Subcutaneous abdominal adipose tissue (tissue), 5 donors: ENCODE results near the gene SLC1A2.

ENCODE experiments used
- H3K27ac ChIP-seq: one replicate; pipeline ENCODE4 v1.7.0; 2013; ENCODE audit warnings: low read depth, mild to moderate bottlenecking, inconsistent platforms, low read length, moderate library complexity
- H3K27me3 ChIP-seq, 5 donors: one replicate each; pipeline ENCODE4 v1.7.0; 2013; ENCODE audit warnings: low read length in 5 of 5, inconsistent platforms in 1 of 5; ENCODE audit not compliant: control insufficient read depth in 5 of 5, insufficient read depth in 4 of 5
- H3K36me3 ChIP-seq, 5 donors: one replicate each; pipeline ENCODE4 v1.7.0; 2013; ENCODE audit warnings: low read length in 5 of 5; ENCODE audit not compliant: control insufficient read depth in 5 of 5, insufficient read depth in 5 of 5
- H3K4me1 ChIP-seq, 5 donors: one replicate each; pipeline ENCODE4 v1.7.0; 2013; ENCODE audit warnings: low read length in 5 of 5, mild to moderate bottlenecking in 3 of 5, moderate library complexity in 1 of 5; ENCODE audit not compliant: control insufficient read depth in 5 of 5, insufficient read depth in 5 of 5
- H3K4me3 ChIP-seq, 5 donors: one replicate each; pipeline ENCODE4 v1.7.0; 2013; ENCODE audit warnings: low read length in 5 of 5, low read depth in 1 of 5
- H3K9ac ChIP-seq, 5 donors: one replicate each; pipeline ENCODE4 v1.7.0; 2013; ENCODE audit warnings: low read length in 5 of 5, mild to moderate bottlenecking in 4 of 5, moderate library complexity in 3 of 5
- H3K9me3 ChIP-seq, 5 donors: one replicate each; pipeline ENCODE4 v1.7.0; 2013; ENCODE audit warnings: low read length in 5 of 5; ENCODE audit not compliant: control insufficient read depth in 5 of 5
- donor health status: healthy.
- donor health status: healthy.
- donor health status: healthy.
- donor health status: healthy.
- donor health status: healthy.

SLC1A2 gene

DNA sequence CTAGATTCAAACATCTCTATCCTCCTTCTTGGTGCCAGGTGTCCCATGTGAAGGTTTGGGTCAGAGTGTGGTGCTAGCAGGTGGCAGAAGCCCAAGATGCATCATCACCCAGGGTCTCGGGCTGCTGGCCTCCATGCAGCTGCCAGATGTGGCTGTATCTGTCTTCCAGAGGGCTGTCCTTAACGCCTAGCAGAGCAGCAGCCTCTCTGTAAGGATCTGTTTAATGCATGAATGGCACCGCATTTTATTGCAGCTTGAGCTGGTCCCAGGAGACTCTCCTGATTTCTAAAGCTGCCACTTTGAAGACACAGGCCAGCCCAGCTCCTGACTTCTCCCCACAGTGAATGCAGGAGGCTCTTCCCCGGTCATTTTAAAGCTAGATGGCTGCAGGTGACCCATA is 26.3 kb downstream of the SLC1A2 start:
- H3K9ac ChIP-seq = no peak overlapping the region
- H3K27me3 ChIP-seq = no peaks in the 10 kb centered on the region
- peaks cover 3 to 18% (median 8%) of the 10 kb centered on the region in 5 donors for H3K4me1 ChIP-seq
- H3K9me3 ChIP-seq = no peaks in the 10 kb centered on the region
- H3K27ac ChIP-seq = no peak overlapping the region
- H3K4me3 ChIP-seq = no peak overlapping the region
- no peaks in the 10 kb centered on the region for H3K36me3 ChIP-seq

DNA sequence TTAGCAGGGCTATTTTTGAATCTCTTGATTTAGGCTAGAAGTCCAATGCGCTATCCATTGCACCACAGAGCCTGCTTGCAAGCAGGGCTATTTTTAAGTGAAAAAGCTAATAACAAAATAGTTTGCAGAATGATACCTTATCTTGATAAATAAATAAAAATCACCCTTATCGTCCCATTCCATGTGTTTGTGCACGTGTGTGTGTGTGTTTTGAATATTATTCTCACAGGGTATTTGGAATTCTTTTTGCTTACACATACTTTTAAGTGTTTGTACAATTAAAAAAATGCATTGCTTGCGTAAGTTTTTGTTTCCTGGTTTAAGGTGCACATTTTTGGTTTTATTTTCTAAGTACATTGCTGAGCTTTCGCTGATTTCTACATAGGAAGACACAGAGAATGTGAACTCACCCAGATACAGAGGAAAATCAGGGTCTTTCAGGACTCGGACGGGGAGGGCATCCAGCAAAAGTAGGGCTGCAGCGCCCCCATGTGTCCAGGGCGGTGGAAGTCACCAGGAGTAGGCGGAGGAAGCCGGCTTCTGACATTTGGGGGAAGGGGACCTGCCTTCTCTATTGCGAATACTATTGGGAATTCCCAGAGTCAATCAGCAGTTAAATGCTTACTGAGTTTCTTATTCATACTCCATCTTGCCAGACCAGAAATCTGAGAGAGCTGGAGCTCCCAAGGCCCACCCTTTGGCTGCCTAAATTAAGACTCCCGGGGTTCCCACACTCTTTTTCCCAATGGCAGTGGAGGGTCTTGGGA is 27.3 kb downstream of the SLC1A2 start:
- Histone ChIP-seq H3K4me3 (peak overlapping the region in 4 of 5 donors; percentile 33 to 55 (median 42)), H3K27ac (no peak overlapping the region), H3K27me3 (no peaks in the 10 kb centered on the region), H3K9ac (peak overlapping the region in 1 of 5 donors; percentile 47), H3K4me1 (peaks cover 3 to 18% (median 8%) of the 10 kb centered on the region in 5 donors), H3K36me3 (no peaks in the 10 kb centered on the region), H3K9me3 (no peaks in the 10 kb centered on the region)

DNA sequence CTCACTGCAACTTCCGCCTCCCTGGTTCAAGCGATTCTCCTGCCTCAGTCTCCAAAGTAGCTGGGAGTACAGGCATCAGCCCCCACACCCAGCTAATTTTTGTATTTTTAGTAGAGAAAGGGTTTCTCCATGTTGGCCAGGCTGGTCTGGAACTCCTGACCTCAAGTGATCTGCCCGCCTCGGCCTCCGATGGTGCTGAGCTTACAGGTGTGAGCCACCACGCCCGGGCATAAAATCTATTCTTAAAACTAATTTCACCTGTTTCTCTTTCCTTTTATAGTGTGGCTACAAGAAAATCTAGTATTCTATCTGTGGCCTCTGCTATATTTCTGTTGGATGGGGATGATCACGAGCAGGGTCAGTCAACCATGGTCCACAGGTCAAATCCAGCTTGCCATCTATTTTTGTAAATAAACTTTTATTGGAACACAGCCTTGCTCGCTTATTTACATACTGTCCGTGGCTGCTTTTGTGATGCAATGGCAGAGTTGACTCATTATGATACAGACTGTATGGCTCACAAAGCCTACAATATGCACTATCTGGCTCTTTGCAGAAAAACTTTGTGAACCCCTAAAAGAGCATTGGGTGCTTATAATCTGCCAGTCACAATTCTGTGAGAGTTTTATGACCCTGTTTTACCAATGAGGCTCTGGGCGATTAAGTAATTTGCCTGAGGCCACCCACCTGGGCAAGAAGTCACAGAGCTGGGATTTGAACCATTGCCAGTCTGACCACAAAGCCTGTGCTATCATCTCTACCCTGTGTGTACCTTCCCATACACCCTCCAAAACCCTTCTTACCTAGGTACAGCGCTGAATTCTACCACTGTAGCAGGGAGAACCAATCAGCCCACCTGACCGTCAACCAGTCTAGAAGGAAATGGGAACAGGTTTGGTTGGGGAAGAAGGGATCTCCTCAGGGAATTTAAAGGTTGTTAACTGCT is 28.3 kb downstream of the SLC1A2 start:
- Histone ChIP-seq H3K9ac (peak overlapping the region in 2 of 5 donors; percentile 20 to 24), H3K36me3 (no peaks in the 10 kb centered on the region), H3K27me3 (no peaks in the 10 kb centered on the region), H3K4me1 (peaks cover 3 to 18% (median 8%) of the 10 kb centered on the region in 5 donors), H3K4me3 (no peak overlapping the region), H3K9me3 (no peaks in the 10 kb centered on the region), H3K27ac (no peak overlapping the region)

DNA sequence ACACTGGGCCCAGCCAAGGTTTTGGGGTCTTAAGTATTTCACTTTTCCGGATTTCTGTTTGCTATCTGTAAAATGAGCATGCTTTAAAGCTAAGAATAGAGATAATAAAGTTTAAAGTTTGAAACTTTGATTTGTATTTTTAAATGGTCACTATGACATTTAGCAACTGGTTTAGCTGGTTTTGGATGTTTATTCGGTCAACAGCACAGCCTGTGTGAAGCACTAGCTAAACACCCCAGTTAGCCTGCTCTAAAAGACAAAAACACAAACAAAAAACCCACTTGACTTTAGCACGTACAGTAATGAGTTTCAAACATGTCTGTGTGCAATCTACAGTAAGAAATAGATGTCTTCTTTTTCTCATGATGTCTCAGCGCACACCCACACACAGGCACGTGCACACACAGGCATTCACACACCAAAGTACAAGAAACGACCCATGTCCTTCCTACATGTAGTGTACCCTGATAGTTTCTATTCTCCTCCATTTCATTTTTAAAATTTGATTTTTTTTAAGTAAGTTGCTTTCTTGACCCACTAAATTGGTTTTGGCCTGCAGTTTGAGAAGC is 29.4 kb downstream of the SLC1A2 start:
- Histone ChIP-seq H3K4me3 (no peak overlapping the region), H3K9me3 (no peaks in the 10 kb centered on the region), H3K27ac (no peak overlapping the region), H3K36me3 (no peaks in the 10 kb centered on the region), H3K9ac (no peak overlapping the region), H3K4me1 (peaks cover 3 to 18% (median 8%) of the 10 kb centered on the region in 5 donors), H3K27me3 (no peaks in the 10 kb centered on the region)

DNA sequence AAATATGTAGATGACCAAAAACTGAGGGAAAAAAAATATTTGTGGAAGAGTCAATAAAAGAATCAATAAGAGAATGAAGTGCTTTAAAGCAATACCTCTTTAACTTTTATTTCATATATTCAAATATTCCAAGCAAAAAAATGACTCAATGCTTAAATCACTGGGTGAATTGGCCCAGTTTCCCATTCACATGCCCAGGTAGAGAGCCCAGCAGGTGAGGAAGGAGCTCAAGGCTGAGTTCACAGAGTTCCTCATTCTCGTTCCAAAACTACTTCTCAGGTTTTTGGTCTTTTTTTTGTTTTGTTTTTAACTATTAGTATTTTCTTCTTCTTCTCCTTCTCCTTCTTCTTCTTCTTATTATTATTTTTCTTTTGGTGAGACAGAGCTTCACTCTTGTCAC is 30.2 kb downstream of the SLC1A2 start:
- Histone ChIP-seq H3K4me1 (peaks cover 3 to 18% (median 8%) of the 10 kb centered on the region in 5 donors), H3K9me3 (no peaks in the 10 kb centered on the region), H3K36me3 (no peaks in the 10 kb centered on the region), H3K27ac (no peak overlapping the region), H3K9ac (no peak overlapping the region), H3K4me3 (no peak overlapping the region), H3K27me3 (no peaks in the 10 kb centered on the region)

DNA sequence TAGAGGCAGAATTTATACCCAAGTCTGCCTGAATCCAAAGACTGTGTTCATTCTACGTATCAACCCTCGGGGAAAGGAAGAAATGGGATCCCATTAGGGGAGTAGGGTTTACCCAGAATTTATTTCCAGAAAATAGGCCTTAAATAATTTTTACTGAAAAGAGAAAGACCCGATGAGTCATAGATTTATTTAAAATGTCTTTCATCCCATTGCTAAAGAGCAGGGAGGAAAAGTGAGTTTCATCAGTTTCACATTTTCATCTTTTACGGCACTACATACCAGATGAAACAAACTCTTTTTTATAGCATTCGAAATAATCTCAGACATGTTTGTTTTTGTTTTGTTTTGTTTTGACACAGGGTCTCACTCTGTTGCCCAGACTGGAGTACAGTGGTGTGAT is 31.3 kb downstream of the SLC1A2 start:
- Histone ChIP-seq H3K4me1 (peaks cover 3 to 15% (median 8%) of the 10 kb centered on the region in 5 donors), H3K4me3 (no peak overlapping the region), H3K9ac (no peak overlapping the region), H3K27me3 (no peaks in the 10 kb centered on the region), H3K9me3 (no peaks in the 10 kb centered on the region), H3K36me3 (no peaks in the 10 kb centered on the region), H3K27ac (no peak overlapping the region)

DNA sequence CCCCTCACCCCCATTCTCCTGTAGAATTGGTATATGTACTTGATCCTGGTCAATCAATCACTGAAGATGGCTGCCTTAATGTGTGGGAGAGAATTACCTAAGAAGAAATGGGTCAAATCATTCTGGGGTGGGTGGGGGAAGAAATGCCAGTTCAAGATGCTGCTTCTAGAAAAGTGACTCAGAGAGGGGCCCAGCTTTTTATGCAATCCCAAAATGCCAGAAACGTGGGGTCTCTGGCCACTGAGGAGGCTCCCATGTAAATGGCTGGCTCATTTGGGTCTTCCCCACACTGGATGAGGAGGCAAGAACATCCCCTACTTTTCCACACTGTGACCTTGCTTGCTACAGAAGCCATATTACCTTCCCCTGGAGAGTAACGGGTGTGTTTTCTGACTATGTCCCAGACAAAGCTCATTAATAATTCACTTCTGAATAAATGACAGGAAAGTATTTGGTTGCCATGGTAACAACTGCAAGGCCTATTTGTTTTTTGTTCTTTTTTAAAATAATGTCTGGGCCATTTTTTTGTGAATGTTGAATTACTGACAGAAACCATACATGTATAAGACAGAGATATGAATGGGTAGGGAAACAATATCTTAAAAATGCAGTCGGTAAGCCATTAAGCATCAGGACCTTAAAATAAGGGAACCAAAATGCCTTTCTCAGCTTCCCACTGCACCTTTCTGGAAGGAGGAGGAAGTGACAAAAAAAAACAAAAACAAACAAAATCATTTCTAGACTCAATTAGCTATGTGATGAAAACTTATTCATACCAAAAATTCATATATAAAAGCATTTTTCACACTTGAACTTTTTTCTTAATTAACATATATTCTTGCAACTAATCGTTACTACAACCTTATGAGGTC is 32.0 kb downstream of the SLC1A2 start:
- no peak overlapping the region for H3K4me3 ChIP-seq
- H3K4me1 ChIP-seq = peaks cover 0 to 12% (median 8%) of the 10 kb centered on the region in 5 donors
- no peaks in the 10 kb centered on the region for H3K27me3 ChIP-seq
- H3K27ac ChIP-seq = no peak overlapping the region
- no peaks in the 10 kb centered on the region for H3K9me3 ChIP-seq
- H3K36me3 ChIP-seq = no peaks in the 10 kb centered on the region
- H3K9ac ChIP-seq = no peak overlapping the region

DNA sequence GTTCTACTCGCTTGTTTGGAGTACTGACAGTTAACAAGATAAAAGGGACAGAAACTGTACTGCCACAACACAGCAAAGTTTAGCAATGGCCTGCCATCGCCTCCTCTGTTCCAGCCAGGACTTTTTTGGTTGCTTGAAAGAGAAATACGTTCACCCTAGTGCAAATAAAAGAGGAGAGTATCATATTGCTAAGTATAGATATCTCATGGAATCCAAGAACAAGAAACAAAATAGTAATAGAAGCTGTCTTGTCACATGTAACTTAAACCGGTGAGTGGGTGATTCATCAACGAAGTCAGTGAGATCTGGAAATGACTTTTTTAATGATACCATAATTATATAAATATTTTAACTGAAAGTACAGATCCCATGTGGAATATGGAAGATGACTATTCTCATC is 35.4 kb downstream of the SLC1A2 start:
- Histone ChIP-seq H3K4me3 (no peak overlapping the region), H3K27ac (no peak overlapping the region), H3K36me3 (no peaks in the 10 kb centered on the region), H3K9me3 (no peaks in the 10 kb centered on the region), H3K4me1 (no peaks in the 10 kb centered on the region), H3K9ac (no peak overlapping the region), H3K27me3 (no peaks in the 10 kb centered on the region)

DNA sequence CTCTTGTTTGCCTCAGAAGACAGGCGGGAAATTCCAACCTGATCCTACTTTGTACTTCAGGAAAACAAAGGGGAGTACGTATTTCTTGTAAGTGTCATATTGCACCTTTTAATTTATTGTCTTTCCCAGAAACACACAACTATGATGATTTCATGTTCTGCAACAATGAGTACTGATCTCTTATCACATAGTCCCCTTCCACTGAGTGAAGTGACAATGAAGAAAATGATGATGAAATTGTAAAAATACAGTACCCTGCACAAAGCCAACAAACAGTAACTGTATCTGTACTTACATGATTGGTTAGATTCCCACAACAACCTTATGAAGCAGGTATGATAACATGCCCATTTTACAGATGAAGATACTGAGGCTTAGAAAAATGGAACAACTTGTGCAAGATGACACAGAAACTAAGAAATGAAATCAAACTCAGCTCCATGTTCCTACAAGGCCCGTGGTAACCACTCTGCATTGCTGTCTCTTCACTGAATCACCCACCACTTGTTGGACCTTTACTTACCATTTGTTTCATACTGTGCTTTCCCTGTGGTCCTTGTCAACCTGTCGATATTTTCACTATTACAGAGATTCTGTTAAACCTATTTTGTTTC is 37.5 kb downstream of the SLC1A2 start:
- Histone ChIP-seq H3K9ac (no peak overlapping the region), H3K4me1 (peaks cover 0 to 7% (median 3%) of the 10 kb centered on the region in 5 donors), H3K36me3 (no peaks in the 10 kb centered on the region), H3K4me3 (no peak overlapping the region), H3K27ac (no peak overlapping the region), H3K9me3 (no peaks in the 10 kb centered on the region), H3K27me3 (no peaks in the 10 kb centered on the region)
